NCI-H2196 (cell line): Measurements from ENCODE around the gene VAT1.
A peak's percentile ranks its signal among the peaks of the same experiment; 100 is the strongest.

Experiments used
- DNase-seq: peaks from one replicate; lab custom pipeline; 2025; ENCODE audit not compliant: unreplicated experiment; lab: John Stamatoyannopoulos, UW

Gene VAT1

GRCh38 chr17:43027091-43028032, 5.2 kb upstream of the VAT1 start:
- no peak for DNase-seq

GRCh38 chr17:43026595-43026994, 4.4 kb upstream of the VAT1 start:
- no peak for DNase-seq

DNA sequence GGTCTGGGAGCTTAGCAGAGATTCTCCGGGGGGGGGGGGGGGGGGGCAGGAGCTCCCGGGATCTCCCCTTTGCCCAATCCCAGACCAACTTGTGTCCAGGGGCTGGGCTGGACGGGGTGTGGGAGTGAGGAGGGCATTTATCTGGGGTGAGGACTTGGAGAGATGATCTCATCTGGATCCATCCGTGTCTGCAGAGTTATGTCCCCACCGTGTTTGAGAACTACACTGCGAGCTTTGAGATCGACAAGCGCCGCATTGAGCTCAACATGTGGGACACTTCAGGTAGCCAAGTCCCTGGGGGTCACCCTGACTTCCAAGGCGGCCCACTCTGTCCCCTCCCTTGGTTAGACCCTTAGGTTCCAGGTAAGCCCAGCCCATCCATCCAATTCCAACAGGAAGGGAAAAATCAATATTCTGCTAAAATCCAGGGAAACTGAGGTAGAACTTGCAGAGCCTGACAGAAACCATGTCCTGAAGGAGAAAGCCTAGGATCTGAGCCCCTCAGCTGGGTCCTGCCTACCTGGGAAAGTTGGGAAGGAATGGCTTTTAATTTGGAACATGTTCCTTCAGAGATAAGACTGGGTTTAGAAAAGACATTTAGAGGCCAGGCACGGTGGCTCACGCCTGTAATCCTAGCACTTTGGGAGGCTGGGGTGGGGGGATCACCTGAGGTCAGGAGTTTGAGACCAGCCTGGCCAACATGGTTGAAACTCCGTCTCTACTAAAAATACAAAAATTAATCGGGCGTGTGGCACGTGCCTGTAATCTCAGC, 3.8 kb upstream of the VAT1 start:
- DNase-seq: no peak

GRCh38 chr17:43025290-43025657, 3.1 kb upstream of the VAT1 start:
- no peak for DNase-seq

GRCh38 chr17:43024407-43025289, 2.5 kb upstream of the VAT1 start, which contains the start of gene RND2:
TSS of gene RND2 (plus strand) at chr17:43025231. CDS start at chr17:43025348, 117 bp downstream.
- peak; percentile 84 for DNase-seq

- DNase-seq: peak; percentile 40
Observed at GRCh38 chr17:43020789-43021740, 1.1 kb downstream of the VAT1 start.

DNA sequence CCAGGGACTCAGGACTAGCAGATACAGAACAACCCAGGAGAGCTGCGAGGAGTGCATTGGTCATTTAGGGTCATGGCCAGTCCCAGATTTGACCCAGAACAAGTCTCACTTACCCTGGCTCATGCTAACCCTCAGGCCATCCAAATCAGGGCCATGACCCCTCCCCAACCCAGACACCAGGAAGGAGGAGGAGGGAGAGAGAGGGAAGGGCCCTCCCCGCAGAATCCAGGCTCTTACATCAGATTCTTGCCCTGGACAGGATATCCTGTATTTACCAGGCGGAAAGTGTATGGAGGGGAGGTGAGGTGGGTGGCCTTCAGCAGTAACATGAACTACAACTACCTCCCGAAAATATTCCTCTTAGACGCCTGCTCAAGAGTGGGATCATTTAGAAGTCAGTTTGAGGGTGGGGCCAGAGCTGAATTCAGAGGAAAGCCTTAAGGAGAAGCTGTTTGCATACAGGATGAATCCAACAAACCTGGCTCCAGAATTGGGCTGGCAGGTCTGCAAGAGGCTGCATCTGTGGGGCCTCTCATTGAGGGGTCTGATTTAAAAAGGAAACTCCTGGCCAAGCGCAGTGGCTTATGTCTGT, 2.1 kb downstream of the VAT1 start:
- DNase-seq: no peak

DNA sequence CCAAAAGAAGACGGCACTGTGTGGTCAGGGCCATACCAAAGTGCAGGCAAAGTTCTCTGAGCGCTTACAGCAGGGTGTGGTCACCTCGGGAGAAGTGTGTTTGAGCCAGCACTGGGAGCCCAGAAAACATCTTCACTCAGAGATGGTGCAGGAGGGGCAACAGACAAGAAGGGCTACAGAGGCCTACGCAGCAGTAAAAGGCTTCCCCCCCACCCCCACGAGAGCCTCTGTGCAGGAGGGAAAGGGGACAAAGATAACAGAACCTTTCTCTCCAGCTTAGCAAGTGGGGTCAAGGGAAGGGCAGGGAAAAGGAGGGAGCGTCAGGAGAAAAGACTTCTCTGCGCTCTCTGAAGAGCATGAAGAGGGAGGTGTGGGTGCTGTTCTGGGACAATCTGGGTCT, 2.8 kb downstream of the VAT1 start:
- DNase-seq: no peak

DNA sequence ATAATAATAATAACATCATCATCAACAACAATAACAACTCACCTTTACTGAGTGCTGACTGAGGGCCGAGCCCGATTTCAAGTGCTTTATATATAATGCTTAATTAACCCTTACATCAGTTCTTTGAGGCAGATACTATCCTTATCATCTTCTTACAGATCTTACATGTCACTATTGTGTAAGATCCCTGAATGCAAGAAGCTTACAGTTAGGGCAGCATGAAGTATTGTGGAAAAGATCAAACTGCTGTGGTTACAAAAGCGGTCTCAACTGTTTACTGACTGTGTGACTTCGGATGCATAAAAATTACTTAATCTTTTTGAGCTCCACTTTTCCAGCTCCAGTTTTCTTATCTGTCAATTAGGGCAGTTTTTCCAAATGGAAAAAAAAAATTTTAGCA, 3.3 kb downstream of the VAT1 start:
- DNase-seq: no peak

GRCh38 chr17:43018008-43018853, 4.0 kb downstream of the VAT1 start:
- peak; percentile 58 for DNase-seq

DNA sequence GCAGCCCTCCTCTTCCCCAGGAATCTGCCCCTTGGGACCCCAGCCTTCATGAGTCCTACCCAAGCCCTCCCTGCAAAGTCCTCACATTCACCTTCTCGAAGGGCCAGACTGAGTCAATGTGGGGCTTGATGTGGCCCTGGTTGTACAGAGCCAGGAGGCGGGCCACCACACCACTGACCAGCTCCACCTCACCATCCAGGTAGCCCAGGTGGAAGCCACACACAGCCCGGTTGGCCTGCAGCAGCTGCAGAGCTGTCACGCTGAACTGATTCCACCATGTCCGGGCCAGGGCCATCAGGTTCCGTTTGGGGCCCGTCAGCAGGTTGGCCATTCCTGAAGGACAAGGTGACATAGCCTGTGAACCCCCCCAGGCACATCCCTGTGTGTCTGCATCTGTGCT, 6.0 kb downstream of the VAT1 start:
- no peak for DNase-seq

DNA sequence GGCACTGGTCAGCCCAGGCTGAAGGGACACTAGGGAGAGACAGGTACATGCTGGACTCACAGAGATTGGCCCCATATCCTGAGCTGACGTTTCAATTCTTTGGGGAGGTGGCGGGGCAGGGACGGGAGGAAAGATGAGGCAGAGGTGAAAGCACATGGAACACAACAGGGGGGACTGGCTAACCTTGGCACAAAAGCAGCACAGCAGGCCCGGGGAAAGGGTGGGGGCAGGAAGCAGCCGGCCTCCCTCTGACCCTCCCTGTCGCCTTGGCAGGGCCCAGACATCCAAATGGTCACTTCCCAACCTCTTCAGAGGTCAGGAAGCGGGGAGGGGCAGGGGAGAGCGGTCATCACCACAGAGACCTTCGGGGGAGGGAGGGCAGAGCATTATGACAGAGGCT, 6.6 kb downstream of the VAT1 start:
- no peak for DNase-seq

DNA sequence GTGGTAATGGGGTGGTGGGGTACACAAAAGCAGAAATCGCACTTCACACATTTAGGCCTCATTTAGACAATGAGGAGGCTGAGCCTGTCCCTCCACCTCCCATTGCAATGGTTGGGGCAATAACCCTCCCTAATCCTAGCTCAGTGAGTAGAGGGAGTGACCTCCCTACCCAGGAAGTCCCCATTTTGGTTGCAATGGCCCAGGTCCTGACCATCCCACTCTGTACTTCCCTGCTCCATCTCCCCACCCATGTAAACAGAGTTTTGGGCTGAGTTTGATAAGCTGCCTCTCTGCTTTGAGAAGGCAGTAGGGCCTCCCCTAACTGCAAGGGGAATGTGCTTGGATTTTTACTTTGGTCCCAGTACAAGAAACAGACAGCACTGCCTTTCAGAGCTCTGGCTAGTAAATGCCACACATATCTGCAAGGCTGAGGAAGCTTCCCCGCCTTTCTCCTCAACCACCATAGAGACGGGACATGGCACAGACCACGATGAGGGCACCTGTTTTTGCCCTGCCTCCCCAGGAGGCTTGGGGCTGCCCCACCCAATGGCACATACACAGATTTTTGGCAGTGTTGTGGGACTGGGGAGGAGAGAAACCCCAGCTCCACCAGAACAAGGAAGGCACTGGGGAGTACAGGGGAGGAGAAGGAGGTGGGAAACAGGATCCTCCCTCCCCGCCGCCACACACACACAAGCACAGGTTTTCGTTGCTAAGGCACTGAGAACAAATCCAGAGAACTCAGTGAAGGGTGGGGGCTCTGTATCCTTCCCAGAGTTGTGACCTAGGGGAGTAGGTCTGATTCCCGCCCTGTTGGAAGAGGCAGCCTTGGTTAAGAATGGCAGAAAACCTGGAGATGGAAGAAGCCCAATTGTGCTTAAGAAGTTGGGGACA, 7.3 kb downstream of the VAT1 start:
- DNase-seq: no peak

DNA sequence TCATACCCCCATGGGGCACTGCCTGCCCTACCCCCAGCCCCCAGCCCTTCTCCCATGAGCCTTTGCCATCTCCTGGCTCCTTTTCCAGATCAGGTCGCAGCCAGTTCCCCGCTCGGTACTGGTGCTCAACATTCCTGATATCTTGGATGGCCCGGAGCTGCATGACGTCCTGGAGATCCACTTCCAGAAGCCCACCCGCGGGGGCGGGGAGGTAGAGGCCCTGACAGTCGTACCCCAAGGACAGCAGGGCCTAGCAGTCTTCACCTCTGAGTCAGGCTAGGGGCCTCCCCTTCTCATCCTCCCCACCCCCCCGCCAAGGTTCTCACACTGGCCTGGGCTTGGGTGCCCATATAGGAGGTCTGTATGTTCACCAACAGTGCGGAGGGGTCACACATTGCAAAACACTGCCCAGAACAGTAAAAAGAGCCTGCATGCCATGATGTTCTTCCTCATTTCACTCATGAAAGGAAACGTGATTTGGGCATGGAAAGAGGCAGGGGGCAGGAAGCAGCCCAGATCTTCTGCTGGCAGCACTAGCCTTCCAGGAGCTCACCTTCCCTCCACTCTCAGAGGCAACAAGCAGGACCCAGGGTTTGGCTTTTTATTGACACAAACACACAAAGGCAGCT, 8.1 kb downstream of the VAT1 start:
- no peak for DNase-seq

DNA sequence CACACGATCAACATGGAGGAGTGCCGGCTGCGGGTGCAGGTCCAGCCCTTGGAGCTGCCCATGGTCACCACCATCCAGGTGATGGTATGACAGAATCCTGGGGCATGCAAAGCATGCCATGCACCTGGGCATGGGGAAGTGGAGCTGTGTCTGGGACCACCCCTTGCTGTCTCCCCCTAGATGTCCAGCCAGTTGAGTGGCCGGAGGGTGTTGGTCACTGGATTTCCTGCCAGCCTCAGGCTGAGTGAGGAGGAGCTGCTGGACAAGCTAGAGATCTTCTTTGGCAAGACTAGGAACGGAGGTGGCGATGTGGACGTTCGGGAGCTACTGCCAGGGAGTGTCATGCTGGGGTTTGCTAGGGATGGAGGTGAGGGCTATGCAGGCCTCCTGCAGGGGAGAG, 8.9 kb downstream of the VAT1 start:
- no peak for DNase-seq

GRCh38 chr17:43011728-43012472, 10.3 kb downstream of the VAT1 start:
- DNase-seq: no peak
